Kidney (tissue), 22 donors: Measurements from ENCODE around the gene SDF2. TPM values are rescaled to one million over a fixed set of nuclear protein-coding genes. Genes with fewer than 3 reads are reported as not detected.
A peak's percentile ranks its signal among the peaks of the same experiment; 100 is the strongest.

Experiments used
- DNase-seq, 5 donors: peaks; one replicate each; pipeline ENCODE4 v3.0.0-alpha.2; 2013 to 2020
- FAIRE-seq: peaks from 2 replicates; lab custom pipeline; 2012; peaks lifted over from hg19 to GRCh38; lab: Jason Lieb, UNC
- H3K27ac ChIP-seq, 2 donors: one replicate each; pipeline ENCODE4 v1.7.0; 2013; ENCODE audit warnings: low read depth in 2 of 2, low read length in 2 of 2, inconsistent platforms in 1 of 2
- H3K27me3 ChIP-seq: one replicate; pipeline ENCODE4 v1.7.1; 2013; ENCODE audit warnings: low read length, inconsistent platforms; ENCODE audit not compliant: control insufficient read depth, insufficient read depth
- H3K36me3 ChIP-seq, 3 donors: one replicate each; pipeline versions ENCODE4 v1.7.0 to v1.7.1; 2013; ENCODE audit warnings: low read length in 3 of 3, control low read depth in 1 of 3, inconsistent platforms in 1 of 3; ENCODE audit not compliant: insufficient read depth in 3 of 3, control insufficient read depth in 2 of 3
- H3K4me1 ChIP-seq, 3 donors: one replicate each; pipeline versions ENCODE4 v1.7.0 to v1.7.1; 2013; ENCODE audit warnings: low read length in 3 of 3, inconsistent platforms in 1 of 3, low read depth in 1 of 3; ENCODE audit not compliant: control insufficient read depth in 2 of 3, insufficient read depth in 2 of 3
- H3K4me3 ChIP-seq, 3 donors: one replicate each; pipeline versions ENCODE4 v1.7.0 to v1.8.1; 2013; ENCODE audit warnings: low read length in 3 of 3, control low read depth in 1 of 3, inconsistent platforms in 1 of 3
- H3K9ac ChIP-seq, 3 donors: one replicate each; pipeline versions ENCODE4 v1.7.0 to v1.7.1; 2013; ENCODE audit warnings: low read length in 3 of 3, control low read depth in 1 of 3, inconsistent platforms in 1 of 3
- H3K9me3 ChIP-seq, 3 donors: one replicate each; pipeline versions ENCODE4 v1.7.0 to v1.7.1; 2013; ENCODE audit warnings: low read length in 3 of 3, control low read depth in 1 of 3, inconsistent platforms in 1 of 3; ENCODE audit not compliant: control insufficient read depth in 2 of 3, insufficient read depth in 1 of 3
- intact Hi-C: fragments of 100-400 bp; cut with DNase I; formaldehyde crosslinking; loops from one replicate; pipeline ENCODE4 v1.11.1; 2022
- long read RNA-seq, 10 donors: library from polyadenylated mRNA in 1 of 10; unstranded in 1 of 10; transcript quantifications; one replicate each; pipeline ENCODE4 v2.0.0 and lab custom pipeline, GENCODE V29; 2021 to 2026
- polyA plus RNA-seq: library from polyadenylated mRNA; stranded (reverse); fragments of 350-450 nt; fragmentation: Illumina TruSeq; extraction: RNeasy Lipid Tissue Mini Kit (QIAGEN cat#74804); gene quantifications from one replicate; pipeline ENCODE4 v1.2.3, GENCODE V29; 2014; ENCODE audit warnings: low read depth, low replicate concordance; ENCODE audit not compliant: insufficient read depth
- total RNA-seq: library from RNA; stranded (reverse); fragmentation: NEBNext Ultra II Directional; extraction: Animal tissue kit (Norgen Biotek cat#: 25700); gene quantifications from one replicate; pipeline ENCODE4 v1.2.1, GENCODE V29; 2021
- TF ChIP-seq, protein P1 (sequence below): IDR thresholded peaks from 3 replicates; pipeline ENCODE4 v1.5.1; 2012; ENCODE audit warnings: mild to moderate bottlenecking, moderate library complexity, borderline replicate concordance; ENCODE audit not compliant: insufficient read depth; ENCODE audit errors: extremely low read depth
- donor health status: control.
- donor health status: control.
- donor health status: control.
- donor health status: control.
- donor health status: control.
- donor health status: DM: yes; HTN: yes; CAD: no.
- donor health status: Normal renal cell carcinoma (clear cell type).

The SDF2 gene, protein sequence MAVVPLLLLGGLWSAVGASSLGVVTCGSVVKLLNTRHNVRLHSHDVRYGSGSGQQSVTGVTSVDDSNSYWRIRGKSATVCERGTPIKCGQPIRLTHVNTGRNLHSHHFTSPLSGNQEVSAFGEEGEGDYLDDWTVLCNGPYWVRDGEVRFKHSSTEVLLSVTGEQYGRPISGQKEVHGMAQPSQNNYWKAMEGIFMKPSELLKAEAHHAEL
- total RNA-seq (54.3 TPM), polyA plus RNA-seq (101 TPM)
- long read RNA-seq, donor 1, transcript SDF2-201 (3 exons, 1,568 nt): major isoform, 29 of 36 reads
- long read RNA-seq, donor 1, partial matches to known transcripts: 0 of 36 reads
- long read RNA-seq, donor 1, other reads (novel, unspliced or antisense): 0 of 36 reads
- long read RNA-seq, donor 2, transcript SDF2-201 (3 exons, 1,568 nt): major isoform, 41 of 48 reads
- long read RNA-seq, donor 2, partial matches to known transcripts: 0 of 48 reads
- long read RNA-seq, donor 2, other reads (novel, unspliced or antisense): 0 of 48 reads
- long read RNA-seq, donor 3, transcript SDF2-201 (3 exons, 1,568 nt): major isoform, 38 of 53 reads
- long read RNA-seq, donor 3, transcript SDF2-208 (2 exons, 1,342 nt): minor isoform, 9 of 53 reads
- long read RNA-seq, donor 3, transcript SDF2-210 (3 exons, 1,025 nt): minor isoform, 5 of 53 reads
- long read RNA-seq, donor 3, partial matches to known transcripts: 0 of 53 reads
- long read RNA-seq, donor 3, other reads (novel, unspliced or antisense): 0 of 53 reads
- long read RNA-seq, donor 4, transcript SDF2-201 (3 exons, 1,568 nt): major isoform, 36 of 41 reads
- long read RNA-seq, donor 4, partial matches to known transcripts: 0 of 41 reads
- long read RNA-seq, donor 4, other reads (novel, unspliced or antisense): 0 of 41 reads
- long read RNA-seq, donor 5, partial matches to known transcripts: 0 of 3 reads
- long read RNA-seq, donor 5, other reads (novel, unspliced or antisense): 0 of 3 reads
- long read RNA-seq, donor 6, transcript SDF2-208 (2 exons, 1,342 nt): minor isoform, 6 of 76 reads
- long read RNA-seq, donor 6, transcript SDF2-210 (3 exons, 1,025 nt): minor isoform, 6 of 76 reads
- long read RNA-seq, donor 6, transcript SDF2-201 (3 exons, 1,568 nt): major isoform, 63 of 76 reads
- long read RNA-seq, donor 6, partial matches to known transcripts: 0 of 76 reads
- long read RNA-seq, donor 6, other reads (novel, unspliced or antisense): 0 of 76 reads
- long read RNA-seq, donor 7, transcript SDF2-201 (3 exons, 1,568 nt): major isoform, 26 of 49 reads
- long read RNA-seq, donor 7, transcript SDF2-208 (2 exons, 1,342 nt): minor isoform, 8 of 49 reads
- long read RNA-seq, donor 7, transcript SDF2-210 (3 exons, 1,025 nt): minor isoform, 7 of 49 reads
- long read RNA-seq, donor 7, partial matches to known transcripts: 1 of 49 reads
- long read RNA-seq, donor 7, other reads (novel, unspliced or antisense): 2 of 49 reads
- long read RNA-seq, donor 8, transcript SDF2-210 (3 exons, 1,025 nt): minor isoform, 8 of 45 reads
- long read RNA-seq, donor 8, transcript SDF2-201 (3 exons, 1,568 nt): major isoform, 32 of 45 reads
- long read RNA-seq, donor 8, partial matches to known transcripts: 0 of 45 reads
- long read RNA-seq, donor 8, other reads (novel, unspliced or antisense): 0 of 45 reads
- long read RNA-seq, donor 9, transcript SDF2-201 (3 exons, 1,568 nt): major isoform, 19 of 26 reads
- long read RNA-seq, donor 9, partial matches to known transcripts: 0 of 26 reads
- long read RNA-seq, donor 9, other reads (novel, unspliced or antisense): 0 of 26 reads
- long read RNA-seq, donor 10, transcript SDF2-201 (3 exons, 1,568 nt): major isoform, 31 of 37 reads
- long read RNA-seq, donor 10, partial matches to known transcripts: 0 of 37 reads
- long read RNA-seq, donor 10, other reads (novel, unspliced or antisense): 0 of 37 reads

DNA sequence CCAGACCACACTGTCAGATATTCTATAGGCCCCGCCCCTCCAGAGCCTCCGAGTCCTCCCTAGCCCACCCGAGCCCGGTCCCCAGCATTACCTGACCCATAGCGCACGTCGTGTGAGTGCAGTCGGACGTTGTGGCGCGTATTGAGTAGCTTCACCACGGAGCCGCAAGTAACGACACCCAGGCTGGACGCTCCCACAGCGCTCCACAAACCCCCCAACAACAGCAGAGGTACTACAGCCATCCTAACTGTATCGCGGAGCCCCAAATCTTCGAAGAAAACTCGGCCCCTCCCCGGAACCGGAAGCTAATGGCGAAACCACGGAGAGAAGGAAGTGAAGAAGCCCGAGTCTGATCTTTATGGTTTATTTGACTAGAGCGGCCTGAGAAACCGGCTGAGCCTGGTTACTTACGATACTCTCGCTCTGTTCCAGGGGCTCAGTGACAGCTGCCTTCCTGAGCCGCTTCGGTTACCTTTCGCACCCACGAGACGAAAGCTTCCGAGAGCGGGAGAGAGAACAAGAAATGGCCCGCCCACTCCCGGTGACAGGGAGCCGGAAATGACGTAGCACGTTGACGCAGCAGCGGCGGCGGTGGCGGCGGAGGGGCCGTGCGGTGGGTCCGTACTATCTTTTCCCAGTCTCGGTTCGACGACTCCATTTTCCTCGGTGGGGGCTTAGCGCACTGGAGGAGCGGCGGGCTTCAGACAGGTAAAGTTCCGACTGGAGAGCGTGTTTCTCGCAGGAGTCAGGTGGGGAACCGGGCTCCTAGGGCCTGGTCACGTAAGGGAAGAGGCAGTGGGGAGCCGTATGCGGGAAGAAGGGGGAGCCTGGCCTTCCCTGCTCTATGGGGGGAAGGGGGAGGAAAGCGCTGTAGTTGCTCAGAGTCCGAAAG is at the start of gene SDF2, which contains the start of gene SUPT6H:
TSS of gene SDF2 (minus strand) at position 272 of the 892 bp plus-strand sequence. CDS start at position 242, 30 bp downstream.
TSS of gene SUPT6H (plus strand) at position 571 of the 892 bp plus-strand sequence. CDS start 11,197 bp downstream, outside the sequence.
- peak within 1 kb of the TSS; percentile 98 to 99 for H3K27ac ChIP-seq
- TF ChIP-seq, protein P1, sequence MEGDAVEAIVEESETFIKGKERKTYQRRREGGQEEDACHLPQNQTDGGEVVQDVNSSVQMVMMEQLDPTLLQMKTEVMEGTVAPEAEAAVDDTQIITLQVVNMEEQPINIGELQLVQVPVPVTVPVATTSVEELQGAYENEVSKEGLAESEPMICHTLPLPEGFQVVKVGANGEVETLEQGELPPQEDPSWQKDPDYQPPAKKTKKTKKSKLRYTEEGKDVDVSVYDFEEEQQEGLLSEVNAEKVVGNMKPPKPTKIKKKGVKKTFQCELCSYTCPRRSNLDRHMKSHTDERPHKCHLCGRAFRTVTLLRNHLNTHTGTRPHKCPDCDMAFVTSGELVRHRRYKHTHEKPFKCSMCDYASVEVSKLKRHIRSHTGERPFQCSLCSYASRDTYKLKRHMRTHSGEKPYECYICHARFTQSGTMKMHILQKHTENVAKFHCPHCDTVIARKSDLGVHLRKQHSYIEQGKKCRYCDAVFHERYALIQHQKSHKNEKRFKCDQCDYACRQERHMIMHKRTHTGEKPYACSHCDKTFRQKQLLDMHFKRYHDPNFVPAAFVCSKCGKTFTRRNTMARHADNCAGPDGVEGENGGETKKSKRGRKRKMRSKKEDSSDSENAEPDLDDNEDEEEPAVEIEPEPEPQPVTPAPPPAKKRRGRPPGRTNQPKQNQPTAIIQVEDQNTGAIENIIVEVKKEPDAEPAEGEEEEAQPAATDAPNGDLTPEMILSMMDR: peak; percentile 4
- FAIRE-seq: no peak
- H3K4me3 ChIP-seq: peak within 1 kb of the TSS; percentile 77 to 99 (median 95)
- peaks cover 5 to 16% (median 12%) of the 10 kb centered on the region in 3 donors for H3K4me1 ChIP-seq
- DNase-seq: peak; percentile 94 to 97 (median 95)
- H3K9ac ChIP-seq: peak within 1 kb of the TSS; percentile 90 to 98 (median 98)
- peaks cover 2 to 14% (median 4%) of the 10 kb centered on the region in 3 donors for H3K36me3 ChIP-seq
- no peaks in the 10 kb centered on the region for H3K27me3 ChIP-seq
- H3K9me3 ChIP-seq: no peaks in the 10 kb centered on the region
- intact Hi-C loops: no loop called here

DNA sequence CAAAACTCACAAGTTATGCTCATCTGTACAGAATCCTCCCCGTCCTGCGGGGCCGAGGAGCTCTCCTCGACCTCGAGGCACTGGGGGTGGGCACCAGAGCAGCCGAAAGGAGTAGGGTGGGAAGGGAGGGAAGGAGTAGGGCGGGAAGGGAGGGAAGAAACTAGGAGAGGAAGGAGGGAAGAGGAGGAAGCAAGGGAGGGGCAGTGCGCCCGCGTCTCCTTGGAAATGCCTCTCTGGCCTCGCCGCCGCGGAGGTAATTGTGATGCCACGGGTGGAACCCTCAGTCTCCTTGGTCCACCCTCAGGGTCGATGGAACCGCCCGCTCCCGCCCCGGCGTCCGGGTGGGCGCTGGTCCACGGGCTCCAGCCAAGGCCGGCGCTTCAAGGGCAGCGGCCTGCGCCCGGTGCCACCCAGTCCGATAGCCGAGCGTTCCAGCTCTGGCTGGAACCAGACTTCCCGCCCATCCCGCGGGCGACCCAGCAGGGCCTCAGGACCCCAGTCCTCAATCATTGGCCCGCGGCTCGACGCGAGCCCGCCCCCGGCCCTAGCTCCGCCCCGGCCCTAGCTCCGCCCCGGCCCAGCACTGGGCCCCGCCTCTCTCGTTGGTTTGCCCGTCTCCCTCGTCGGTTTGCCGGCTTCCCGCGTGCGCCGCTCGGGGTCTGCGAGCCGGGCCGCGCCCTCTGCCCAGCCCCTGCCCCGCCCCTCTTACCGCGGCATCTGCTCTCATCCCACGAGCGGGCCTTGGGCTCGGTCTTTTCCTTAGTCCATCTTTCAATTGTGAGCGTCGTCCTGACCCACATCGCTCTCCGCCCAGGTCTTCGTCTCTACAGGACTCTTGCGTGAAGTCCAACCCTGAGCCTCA is 49.4 kb upstream of the SDF2 start:
- intact Hi-C loops: no loop called here
- H3K9ac ChIP-seq: peak overlapping the region; percentile 64 to 86 (median 65)
- no peak for FAIRE-seq
- no peaks in the 10 kb centered on the region for H3K27me3 ChIP-seq
- peak; percentile 97 to 99 (median 98) for DNase-seq
- H3K9me3 ChIP-seq: no peaks in the 10 kb centered on the region
- TF ChIP-seq, protein P1: peak; percentile 2
- H3K4me3 ChIP-seq: peak overlapping the region; percentile 47 to 78 (median 73)
- H3K4me1 ChIP-seq: peaks cover under 1 to 7% (median 1%) of the 10 kb centered on the region in 3 donors
- peak overlapping the region; percentile 89 to 93 for H3K27ac ChIP-seq
- H3K36me3 ChIP-seq: peaks cover 0 to 15% (median 5%) of the 10 kb centered on the region in 3 donors
